NT2/D1 (cell line): Measurements from ENCODE around the gene CCDC177.

Source experiments
- DNase-seq: peaks from one replicate; pipeline ENCODE4 v3.0.0-alpha.2; 2011; ENCODE audit warnings: low read depth, low spot score
- H3K27me3 ChIP-seq: 2 replicates; pipeline ENCODE4 v1.6.0; 2011; ENCODE audit warnings: mild to moderate bottlenecking; ENCODE audit not compliant: insufficient read length, insufficient read depth
- H3K36me3 ChIP-seq: 2 replicates; pipeline ENCODE4 v1.6.1; 2011; ENCODE audit warnings: mild to moderate bottlenecking, low read length, mixed read lengths; ENCODE audit not compliant: insufficient read depth, insufficient read length
- H3K4me1 ChIP-seq: 2 replicates; pipeline ENCODE4 v1.5.1; 2011; ENCODE audit not compliant: insufficient read depth, insufficient read length
- H3K4me3 ChIP-seq: 2 replicates; pipeline ENCODE4 v1.5.1; 2011; ENCODE audit warnings: low read depth; ENCODE audit not compliant: insufficient read length
- H3K9ac ChIP-seq: 2 replicates; pipeline ENCODE4 v1.6.0; 2011; ENCODE audit warnings: low read depth; ENCODE audit not compliant: insufficient read length
- H3K9me3 ChIP-seq: 2 replicates; pipeline ENCODE4 v1.5.1; 2011; ENCODE audit warnings: mild to moderate bottlenecking, low read length; ENCODE audit not compliant: insufficient read depth
- SUZ12 ChIP-seq: IDR thresholded peaks from 2 replicates; pipeline ENCODE4 v1.6.1; 2011; ENCODE audit not compliant: insufficient read length, insufficient read depth; ENCODE audit errors: extremely low read depth
- YY1 ChIP-seq: IDR thresholded peaks from 2 replicates; pipeline ENCODE4 v1.6.1; 2011; ENCODE audit not compliant: insufficient read length, insufficient read depth
- ZNF274 ChIP-seq: IDR thresholded peaks from 2 replicates; pipeline ENCODE4 v1.6.1; 2011; ENCODE audit warnings: mild to moderate bottlenecking, low read depth, low read length

CCDC177 gene

DNA sequence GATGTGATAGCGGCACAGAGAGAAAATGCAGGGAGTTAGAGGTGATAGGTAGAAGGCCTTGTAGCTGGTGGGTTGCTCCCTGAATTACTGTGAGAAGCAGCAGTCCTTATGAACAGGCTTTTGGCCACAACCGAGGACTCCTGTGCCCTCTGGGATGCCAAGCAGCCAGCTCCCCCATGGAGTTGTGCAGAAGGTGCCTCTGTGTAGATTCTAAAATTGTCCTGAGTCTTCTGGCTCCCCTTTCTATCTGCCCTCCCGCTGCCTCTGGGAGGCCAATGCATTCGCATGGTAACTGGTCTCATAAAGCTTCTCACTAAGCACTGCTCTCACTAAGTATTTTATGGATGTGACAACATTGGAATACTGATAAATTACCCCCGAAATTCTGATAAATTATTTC, 20.7 kb upstream of the CCDC177 start:
- no peak for DNase-seq
- Histone ChIP-seq H3K36me3 (no peaks in the 10 kb centered on the region), H3K4me1 (no peaks in the 10 kb centered on the region), H3K4me3 (no peak overlapping the region), H3K9ac (no peak overlapping the region), H3K27me3 (no peaks in the 10 kb centered on the region), H3K9me3 (no peaks in the 10 kb centered on the region)
- TF ChIP-seq ZNF274 (no peak), SUZ12 (no peak), YY1 (no peak)

DNA sequence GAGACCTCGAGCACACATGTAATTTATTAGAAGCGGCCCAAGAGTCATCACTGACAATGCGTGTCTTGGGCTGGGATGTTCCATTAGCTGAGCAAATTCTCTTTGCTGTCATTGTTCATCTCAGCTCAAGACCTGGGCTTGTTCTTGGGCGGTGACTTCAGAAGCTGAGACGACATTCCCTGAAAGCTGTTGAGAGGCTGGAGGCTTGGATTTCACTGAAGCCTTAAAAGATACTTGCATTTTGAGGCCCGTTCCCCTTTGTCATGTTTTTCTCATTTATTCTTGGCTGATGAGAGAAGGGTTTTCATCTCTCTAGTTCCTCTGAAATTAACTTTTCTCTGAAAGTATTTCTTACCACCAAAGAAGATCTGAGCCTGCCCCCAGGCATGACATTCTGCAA, 20.2 kb upstream of the CCDC177 start:
- no peaks in the 10 kb centered on the region for H3K36me3 ChIP-seq
- H3K4me1 ChIP-seq, result no peaks in the 10 kb centered on the region
- no peak overlapping the region for H3K4me3 ChIP-seq
- DNase-seq, result no peak
- H3K27me3 ChIP-seq, result no peaks in the 10 kb centered on the region
- H3K9me3 ChIP-seq, result no peaks in the 10 kb centered on the region
- no peak overlapping the region for H3K9ac ChIP-seq
- TF ChIP-seq SUZ12 (no peak), YY1 (no peak), ZNF274 (no peak)

DNA sequence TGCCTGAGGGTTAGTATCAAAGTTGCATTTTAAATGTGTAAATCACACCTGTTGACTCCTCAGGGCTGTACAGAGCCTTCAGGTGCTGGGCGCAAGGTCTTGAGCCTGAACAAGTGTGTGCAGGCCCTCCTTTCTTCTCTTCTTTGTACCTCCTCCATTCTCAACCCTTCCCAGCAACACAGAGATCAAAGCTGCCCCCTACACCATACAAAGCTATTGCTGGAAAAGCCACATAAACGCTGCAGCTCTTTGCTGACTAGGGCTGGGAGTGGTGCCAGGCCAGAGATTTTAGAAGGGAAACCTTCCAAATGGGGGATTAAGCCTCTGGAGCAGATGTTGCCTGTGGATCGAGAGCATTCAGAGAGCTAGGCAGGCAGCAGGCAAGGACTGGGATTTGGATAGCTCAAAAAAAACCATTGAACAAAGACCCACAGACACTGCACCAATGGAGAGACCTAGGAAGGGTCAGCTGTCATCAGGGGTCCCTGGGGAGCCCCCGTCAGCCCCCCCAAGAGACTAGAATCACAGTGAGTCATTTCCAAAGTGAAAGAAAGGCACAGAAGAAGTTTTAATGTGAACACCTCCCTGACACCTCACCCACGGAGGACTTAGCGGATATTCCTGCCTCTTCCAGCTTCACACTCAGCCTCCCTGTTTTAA, 18.5 kb upstream of the CCDC177 start:
- no peaks in the 10 kb centered on the region for H3K4me1 ChIP-seq
- H3K9ac ChIP-seq, result no peak overlapping the region
- H3K9me3 ChIP-seq, result no peaks in the 10 kb centered on the region
- H3K4me3 ChIP-seq, result no peak overlapping the region
- TF ChIP-seq SUZ12 (no peak), ZNF274 (no peak), YY1 (no peak)
- no peak for DNase-seq
- no peaks in the 10 kb centered on the region for H3K36me3 ChIP-seq
- no peaks in the 10 kb centered on the region for H3K27me3 ChIP-seq

DNA sequence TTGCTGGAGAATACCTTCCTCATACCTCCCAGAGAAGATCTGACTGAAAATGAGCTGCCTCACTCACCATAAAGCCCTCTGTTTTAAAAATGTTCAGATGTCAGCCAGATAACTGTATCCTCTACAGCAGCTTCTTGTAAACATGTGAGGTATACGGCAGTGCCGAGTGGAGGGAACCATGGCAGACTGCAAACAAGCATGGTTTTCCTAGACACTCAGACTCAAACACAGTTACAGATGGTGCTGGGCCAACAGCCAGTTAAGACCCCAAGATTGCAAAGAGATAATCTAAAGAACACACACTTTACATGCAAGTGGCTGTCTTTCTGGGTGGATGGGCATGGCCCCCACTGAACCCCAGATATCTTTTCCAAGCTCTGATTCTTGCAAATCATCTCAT, 16.6 kb upstream of the CCDC177 start:
- DNase-seq, result no peak
- no peak for TF ChIP-seq YY1
- TF ChIP-seq ZNF274, result no peak
- TF ChIP-seq SUZ12, result no peak
- no peaks in the 10 kb centered on the region for H3K27me3 ChIP-seq
- H3K9me3 ChIP-seq, result no peaks in the 10 kb centered on the region
- H3K36me3 ChIP-seq, result no peaks in the 10 kb centered on the region
- H3K4me3 ChIP-seq, result no peak overlapping the region
- no peak overlapping the region for H3K9ac ChIP-seq
- no peaks in the 10 kb centered on the region for H3K4me1 ChIP-seq

DNA sequence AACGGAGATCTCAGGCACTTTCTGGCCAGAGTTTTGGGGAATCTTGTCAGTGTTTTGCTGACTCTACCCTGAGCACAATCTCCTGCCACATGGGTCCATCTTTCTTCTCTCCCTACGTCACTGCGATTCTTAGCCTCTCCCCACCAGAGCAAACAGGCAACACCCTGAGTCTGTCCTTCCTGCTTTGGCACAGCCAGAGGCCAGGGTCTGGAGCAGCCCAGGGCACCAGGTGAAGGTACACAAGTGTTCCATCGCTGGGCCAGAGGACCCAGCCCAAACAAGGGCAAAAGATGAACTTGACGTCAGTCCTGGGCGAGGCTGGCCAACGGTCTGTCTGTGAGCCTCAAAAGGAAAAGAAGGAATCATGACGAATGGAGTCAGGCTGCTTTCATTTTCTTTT, 12.7 kb upstream of the CCDC177 start:
- H3K27me3 ChIP-seq, result no peaks in the 10 kb centered on the region
- peaks cover 4% of the 10 kb centered on the region; the same call in 1 of the 2 replicates for H3K9me3 ChIP-seq
- no peak for DNase-seq
- no peaks in the 10 kb centered on the region for H3K4me1 ChIP-seq
- no peaks in the 10 kb centered on the region for H3K36me3 ChIP-seq
- H3K4me3 ChIP-seq, result no peak overlapping the region
- no peak overlapping the region for H3K9ac ChIP-seq
- TF ChIP-seq SUZ12 (no peak), YY1 (no peak), ZNF274 (no peak)

DNA sequence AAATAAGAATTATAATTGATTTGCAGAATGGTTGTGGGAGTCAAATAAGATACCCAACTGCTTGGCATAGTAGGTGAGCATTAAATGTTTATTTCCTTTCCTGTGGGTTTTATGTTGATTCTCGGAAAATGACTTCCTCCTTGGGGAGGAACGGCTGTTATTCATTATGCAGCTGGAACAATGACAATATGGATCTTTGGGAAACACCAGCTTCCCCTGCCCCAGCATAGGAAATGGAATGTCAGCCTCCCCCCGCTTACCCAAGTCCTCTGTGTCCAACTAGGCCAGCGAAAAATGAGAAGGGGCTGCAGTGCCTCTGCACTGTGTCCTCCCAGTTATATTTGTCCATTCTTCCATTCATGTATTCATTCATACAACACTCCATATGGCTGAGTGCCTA, 11.7 kb upstream of the CCDC177 start:
- peaks cover 4% of the 10 kb centered on the region; the same call in 1 of the 2 replicates for H3K9me3 ChIP-seq
- no peaks in the 10 kb centered on the region for H3K27me3 ChIP-seq
- no peak for TF ChIP-seq SUZ12
- TF ChIP-seq YY1, result no peak
- no peak for TF ChIP-seq ZNF274
- DNase-seq, result no peak
- no peak overlapping the region for H3K4me3 ChIP-seq
- H3K4me1 ChIP-seq, result no peaks in the 10 kb centered on the region
- no peaks in the 10 kb centered on the region for H3K36me3 ChIP-seq
- no peak overlapping the region for H3K9ac ChIP-seq

DNA sequence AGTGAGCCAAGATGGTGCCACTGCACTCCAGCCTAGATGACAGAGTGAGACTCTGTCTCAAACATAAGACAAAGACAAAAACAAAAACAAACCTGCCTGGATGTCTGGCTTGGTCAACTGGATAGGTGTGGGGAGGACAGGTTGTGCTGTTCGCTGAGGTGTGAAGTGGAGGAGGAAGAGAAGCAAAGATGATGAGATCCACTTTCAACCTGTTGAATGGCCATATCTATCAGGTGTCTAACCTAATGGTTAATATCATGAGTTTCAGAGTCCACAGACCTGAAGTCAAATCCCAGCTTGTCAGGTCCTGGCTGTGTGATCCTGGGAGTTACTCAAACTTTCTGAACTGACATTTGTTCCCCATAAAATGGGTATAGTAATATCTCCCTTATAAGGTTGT, 9.7 kb upstream of the CCDC177 start:
- TF ChIP-seq ZNF274, result no peak
- no peak for TF ChIP-seq YY1
- TF ChIP-seq SUZ12, result no peak
- Histone ChIP-seq H3K4me1 (peaks cover 3% of the 10 kb centered on the region), H3K36me3 (no peaks in the 10 kb centered on the region), H3K9me3 (peaks cover 4% of the 10 kb centered on the region; the same call in 1 of the 2 replicates), H3K27me3 (no peaks in the 10 kb centered on the region), H3K9ac (no peak overlapping the region), H3K4me3 (no peak overlapping the region)
- no peak for DNase-seq
